GM11168 (cell line): ENCODE measurements around the gene TTC39C.
"Not testable (repeated sequence)": the region's sequence is repeated elsewhere in the genome, so short reads cannot be mapped to it uniquely, and the experiment has no call there.

Experiments
- in situ Hi-C: fragments of 300-500 bp; cut with MboI; formaldehyde crosslinking; loops from one replicate; pipeline ENCODE4 v1.12.0; 2022; ENCODE audit warnings: low sequenced_read_pairs; ENCODE audit not compliant: unreplicated experiment

The TTC39C gene

GRCh38 chr18:24048261-24048660, 33.7 kb downstream of the TTC39C start:
- in situ Hi-C loops, result no loop called here

GRCh38 chr18:24049142-24049541, 34.6 kb downstream of the TTC39C start:
- in situ Hi-C loops, result no loop called here

DNA sequence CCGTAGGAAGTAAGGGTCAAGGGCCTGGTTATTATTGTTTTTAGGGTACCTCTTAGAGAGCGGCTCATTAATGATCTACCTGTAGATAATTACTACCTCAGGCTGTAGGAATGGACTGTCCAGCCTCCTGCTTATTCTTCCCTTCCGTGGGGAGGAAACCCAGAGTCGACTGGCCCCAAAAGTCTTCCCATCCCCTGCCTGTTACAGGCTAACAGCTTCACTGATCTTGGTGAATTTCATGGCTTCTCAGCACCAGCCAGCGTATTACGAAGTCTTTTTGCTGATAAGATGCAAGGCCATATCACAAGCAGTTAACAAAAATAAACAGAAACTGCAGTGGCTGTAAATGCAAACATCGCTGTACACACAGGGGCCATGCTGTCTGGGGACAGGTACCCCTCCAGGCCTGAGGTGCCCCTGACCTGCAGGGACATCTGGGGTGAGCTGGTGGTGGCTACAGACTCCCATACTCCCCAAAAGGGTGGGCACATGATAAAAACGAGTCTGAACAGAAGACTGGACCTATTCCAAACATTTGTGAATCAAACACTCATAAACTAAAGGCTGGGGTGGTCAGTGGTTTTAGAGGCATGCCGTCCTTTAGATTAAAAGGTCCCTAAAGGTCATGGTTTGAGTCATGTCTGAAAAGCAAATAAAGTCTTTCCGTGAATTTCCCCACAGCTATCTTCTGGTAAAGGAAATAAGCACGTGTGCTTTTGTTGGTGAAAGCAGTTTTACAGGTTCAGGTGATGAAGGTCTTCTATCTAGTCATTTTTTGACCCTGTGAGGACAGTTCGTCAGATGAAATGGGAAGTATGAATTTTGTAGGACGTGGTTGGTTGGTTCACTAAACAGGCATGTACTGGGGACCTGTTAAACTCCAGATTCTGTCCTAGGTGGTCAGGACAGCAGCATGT, 36.7 kb downstream of the TTC39C start:
- in situ Hi-C loops, result no loop called here

DNA sequence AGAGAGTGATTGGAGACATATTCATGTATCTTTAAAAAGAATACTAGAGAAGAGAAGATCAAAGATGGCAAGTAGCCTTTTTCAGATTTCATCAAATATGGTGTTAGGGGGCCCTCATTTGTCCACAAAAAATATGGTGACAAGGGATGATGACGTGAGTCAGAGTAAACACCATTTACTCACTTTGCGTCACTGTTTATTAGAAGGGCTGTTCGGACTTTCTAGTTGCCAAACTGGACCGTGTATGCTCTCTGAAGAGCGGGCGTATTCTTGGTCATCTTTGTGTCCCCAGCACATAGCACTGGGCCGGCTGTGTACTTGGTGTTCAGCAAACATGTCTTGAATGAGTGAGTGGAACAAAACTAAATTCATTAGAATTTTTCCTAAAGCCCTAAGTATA, 37.5 kb downstream of the TTC39C start:
- in situ Hi-C loops, result no loop called here

GRCh38 chr18:24053211-24053610, 38.7 kb downstream of the TTC39C start:
- in situ Hi-C loops, result no loop called here

DNA sequence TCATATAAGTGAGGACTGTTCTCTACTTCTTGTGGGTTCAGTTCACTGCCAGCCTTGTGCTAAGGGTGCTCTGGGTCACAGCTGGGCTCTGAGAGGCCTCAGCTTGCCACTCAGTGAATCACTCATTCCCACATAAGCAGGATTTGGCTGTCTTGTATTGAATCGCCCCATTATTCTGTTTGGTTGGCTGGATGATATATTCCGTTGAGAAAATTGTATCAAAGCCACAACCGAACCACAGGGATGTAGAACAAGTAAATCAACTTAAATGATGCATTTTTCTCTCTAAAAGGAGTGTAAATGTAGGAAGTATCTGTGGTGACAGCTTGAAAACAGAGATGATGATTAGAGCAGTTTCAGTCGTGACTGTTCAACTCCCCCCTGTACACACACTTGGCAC, 39.6 kb downstream of the TTC39C start:
- in situ Hi-C loops, result no loop called here

DNA sequence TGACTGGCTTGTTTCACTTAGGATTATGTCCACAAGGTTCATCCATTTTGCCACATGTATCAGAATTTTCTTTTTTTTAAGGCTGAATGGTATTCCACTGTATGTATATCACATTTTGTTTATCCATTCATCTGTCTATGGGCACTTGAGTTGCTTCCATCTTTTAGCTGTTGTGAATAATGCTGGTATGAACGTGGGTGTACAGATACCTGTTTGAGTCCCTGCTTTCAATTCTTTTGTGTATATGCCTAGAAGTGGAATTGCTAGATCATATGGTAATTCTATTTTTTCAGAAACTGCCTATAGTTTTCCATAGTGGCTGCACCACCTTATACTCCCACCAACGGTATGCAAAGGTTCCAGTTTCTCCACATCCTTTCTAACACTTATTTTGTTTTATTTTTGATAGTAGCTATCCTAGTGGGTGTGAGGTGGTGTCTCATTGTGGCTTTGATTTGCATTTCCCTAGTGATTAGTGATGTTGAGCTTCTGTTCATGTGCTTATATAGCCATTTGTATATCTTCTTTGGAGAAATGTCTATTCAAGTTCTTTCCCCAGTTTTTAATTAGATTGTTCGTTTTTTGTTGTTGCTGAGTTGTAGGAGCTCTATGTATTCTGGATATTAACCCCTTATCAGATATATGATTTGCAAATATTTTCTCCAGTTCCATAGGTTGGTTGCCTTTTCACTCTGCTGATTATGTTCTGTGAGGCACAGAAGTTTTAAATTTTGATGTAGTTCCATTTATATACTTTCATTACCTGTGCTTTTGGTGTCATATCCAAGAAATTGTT, 40.7 kb downstream of the TTC39C start:
- in situ Hi-C loops, result no loop called here

DNA sequence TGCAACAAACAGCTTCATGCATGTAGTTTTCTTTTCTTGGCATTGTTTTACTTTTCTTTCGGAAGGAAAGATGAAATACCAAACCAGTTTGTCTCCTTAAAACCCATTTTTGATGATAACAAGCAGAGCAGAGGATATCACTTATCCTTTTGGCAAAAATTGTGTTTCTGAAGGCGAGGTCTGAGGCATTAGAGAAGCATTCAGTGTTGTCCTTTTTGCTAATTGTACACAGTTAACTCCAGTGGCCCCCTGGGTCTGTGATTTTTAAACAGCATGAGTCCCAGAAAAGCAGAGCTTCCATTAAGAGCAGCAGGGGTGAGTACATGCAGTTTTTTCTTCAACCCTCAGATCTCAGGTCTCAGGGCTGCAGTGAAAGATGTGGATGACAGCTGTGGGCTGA, 41.3 kb downstream of the TTC39C start:
- in situ Hi-C loops, result no loop called here

- in situ Hi-C loops, result no loop called here
Observed at GRCh38 chr18:24056506-24056905, 42.0 kb downstream of the TTC39C start.

DNA sequence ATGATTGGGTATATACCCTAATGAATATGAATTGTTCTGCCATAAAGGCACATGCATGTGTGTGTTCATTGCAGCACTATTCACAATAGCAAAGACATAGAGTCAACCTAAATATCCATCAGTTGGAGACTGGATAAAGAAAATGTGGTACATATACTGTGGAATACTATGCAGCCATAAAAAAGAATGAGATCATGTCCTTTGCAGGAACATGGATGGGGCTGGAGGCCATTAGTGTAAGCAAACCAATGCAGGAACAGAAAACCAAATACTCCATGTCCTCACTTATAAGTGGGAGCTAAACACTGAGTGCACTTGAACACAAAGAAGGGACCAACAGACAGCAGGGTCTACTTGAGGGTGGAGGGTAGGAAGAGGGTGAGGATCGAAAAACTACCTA, 43.2 kb downstream of the TTC39C start:
- in situ Hi-C loops, result no loop called here

DNA sequence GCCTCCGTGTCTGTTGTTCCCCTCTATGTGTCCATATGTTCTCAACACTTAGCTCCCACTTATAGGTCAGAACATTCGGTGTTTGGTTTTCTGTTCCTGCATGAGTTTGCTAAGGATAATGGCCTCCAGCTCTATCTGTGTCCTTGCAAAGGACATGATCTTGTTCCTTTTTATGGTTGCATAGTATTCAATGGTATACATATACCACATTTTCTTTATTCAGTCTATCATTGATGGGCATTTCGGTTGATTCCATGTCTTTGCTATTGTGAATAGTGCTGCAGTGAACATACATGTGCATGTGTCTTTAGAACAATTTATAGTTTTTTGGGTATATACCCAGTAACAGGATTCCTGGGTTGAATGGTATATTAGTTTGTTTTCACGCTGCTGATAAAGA, 44.8 kb downstream of the TTC39C start:
- in situ Hi-C loops, result not testable (repeated sequence)

GRCh38 chr18:24060644-24061043, 46.1 kb downstream of the TTC39C start:
- in situ Hi-C loops, result no loop called here

- in situ Hi-C loops, result no loop called here
Observed at GRCh38 chr18:24063121-24063731, 48.7 kb downstream of the TTC39C start.

- in situ Hi-C loops, result no loop called here
Observed at GRCh38 chr18:24064391-24065100, 50.0 kb downstream of the TTC39C start.

- in situ Hi-C loops, result no loop called here
Observed at GRCh38 chr18:24065906-24066305, 51.4 kb downstream of the TTC39C start.

DNA sequence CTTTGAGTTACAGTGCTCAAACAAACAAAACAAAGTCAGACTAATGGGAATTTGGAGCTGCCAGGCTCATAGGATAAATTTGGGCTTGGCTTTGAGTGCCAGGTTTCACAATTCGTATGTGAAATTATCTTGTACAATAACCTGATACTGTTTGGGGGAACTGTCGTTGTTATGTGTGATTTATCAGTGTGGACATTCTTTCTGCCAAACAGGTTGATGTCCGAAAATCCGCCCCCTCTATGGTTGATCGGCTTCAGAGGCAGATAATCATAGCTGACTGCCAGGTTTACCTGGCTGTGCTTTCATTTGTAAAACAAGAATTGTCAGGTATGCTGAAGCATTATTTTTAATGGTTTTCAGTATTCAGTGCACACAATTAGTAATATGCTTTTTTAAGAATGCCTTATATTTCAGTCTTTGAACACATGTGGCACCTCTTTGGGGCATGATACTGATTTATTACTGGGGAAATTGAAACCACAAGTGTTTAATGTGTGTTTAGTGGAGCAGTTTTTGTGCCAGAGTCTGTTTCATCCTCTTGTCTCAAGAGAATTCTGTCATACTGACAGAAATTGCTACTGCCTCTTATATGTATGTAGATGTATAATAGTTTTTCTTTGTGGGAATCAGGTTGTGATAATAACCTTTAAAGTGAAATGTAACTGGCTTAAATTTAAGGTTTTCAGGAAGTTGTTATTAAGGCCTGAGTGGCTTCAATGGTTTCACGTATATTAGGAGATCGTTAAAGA, 54.6 kb downstream of the TTC39C start:
- in situ Hi-C loops, result no loop called here

DNA sequence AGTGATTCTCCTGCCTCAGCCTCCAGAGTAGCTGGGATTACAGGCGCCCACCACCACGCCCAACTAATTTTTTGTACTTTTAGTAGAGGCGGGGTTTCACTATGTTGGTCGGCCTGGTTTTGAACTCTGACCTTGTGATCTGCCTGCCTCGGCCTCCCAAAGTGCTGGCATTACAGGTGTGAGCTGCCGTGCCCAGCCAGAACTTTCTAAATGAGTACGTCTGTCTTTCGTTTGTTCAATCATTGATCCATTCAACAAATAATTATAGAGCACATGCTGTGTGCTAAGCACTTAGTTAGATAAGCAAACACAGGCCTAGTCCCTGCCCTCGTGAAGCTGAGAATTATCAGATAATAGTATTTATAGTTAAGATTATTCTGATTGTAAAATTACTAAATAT, 56.5 kb downstream of the TTC39C start:
- in situ Hi-C loops, result no loop called here

DNA sequence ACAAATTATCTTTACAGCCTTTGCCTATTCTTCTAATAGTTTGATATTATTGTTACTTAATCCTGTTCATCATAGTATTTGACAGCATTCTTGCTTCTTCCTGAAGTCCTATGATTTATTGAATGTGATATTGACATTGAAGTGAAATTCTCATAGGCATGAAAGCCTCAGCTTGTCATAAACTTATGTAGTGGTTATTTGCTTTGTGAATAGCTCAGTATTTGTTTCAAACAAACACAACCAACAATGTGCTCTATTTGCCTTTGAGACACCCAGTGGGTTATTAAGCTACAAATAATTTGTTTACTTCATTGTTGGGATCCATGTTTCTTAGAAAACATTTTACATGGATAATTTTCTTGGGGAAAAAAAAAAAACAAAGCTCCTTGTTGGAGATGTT, 57.2 kb downstream of the TTC39C start:
- in situ Hi-C loops, result no loop called here

DNA sequence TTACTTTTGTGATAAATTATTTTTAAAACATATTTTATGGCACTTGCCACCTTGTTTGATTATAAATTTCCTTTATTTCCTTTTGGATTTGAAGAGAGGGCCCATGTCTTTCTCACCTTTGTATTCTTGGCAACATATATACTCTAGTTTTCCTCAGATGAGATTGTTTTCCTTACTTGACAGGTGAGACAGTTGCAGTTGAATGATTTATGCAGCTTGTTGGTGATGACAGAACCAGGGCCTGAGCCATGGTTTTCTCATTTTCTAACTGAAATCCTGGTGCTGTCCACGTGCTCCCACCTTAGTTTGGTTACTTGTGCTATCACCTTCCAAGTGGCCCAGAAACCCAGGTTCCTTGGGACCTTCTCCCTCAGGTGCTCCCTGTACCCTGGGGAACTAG, 58.2 kb downstream of the TTC39C start:
- in situ Hi-C loops, result no loop called here

GRCh38 chr18:24073791-24074190, 59.2 kb downstream of the TTC39C start:
- in situ Hi-C loops, result no loop called here
